DOHH2 (cell line): ENCODE measurements around the gene CUTA.

Experiments
- H3F3A ChIP-seq: fragments of 200-600 bp; sonication (generic), shearing (Covaris generic); 2 replicates; pipeline ENCODE4 v1.6.0; 2016; ENCODE audit warnings: antibody characterized with exemption, mild to moderate bottlenecking; ENCODE audit not compliant: control insufficient read depth, insufficient read depth
- H3K27ac ChIP-seq: fragments of 200-600 bp; sonication (generic); 2 replicates; pipeline ENCODE4 v1.5.1; 2014; ENCODE audit warnings: low read depth, mild to moderate bottlenecking, low read length, moderate library complexity
- H3K27me3 ChIP-seq: fragments of 200-600 bp; sonication (generic); 2 replicates; pipeline ENCODE4 v1.6.1; 2014; ENCODE audit warnings: mild to moderate bottlenecking, low read length, mixed read lengths; ENCODE audit not compliant: control insufficient read depth
- H3K36me3 ChIP-seq: fragments of 200-600 bp; sonication (generic); 2 replicates; pipeline ENCODE4 v1.6.1; 2014; ENCODE audit warnings: mild to moderate bottlenecking, low read length, moderate library complexity, mixed read lengths; ENCODE audit not compliant: control insufficient read depth
- H3K4me1 ChIP-seq: fragments of 200-600 bp; sonication (generic); 2 replicates; pipeline ENCODE4 v1.6.1; 2014; ENCODE audit warnings: mild to moderate bottlenecking, low read length, mixed read lengths; ENCODE audit not compliant: control insufficient read depth
- H3K4me2 ChIP-seq: fragments of 200-600 bp; sonication (generic); 2 replicates; pipeline ENCODE4 v1.6.0; 2014; ENCODE audit warnings: mild to moderate bottlenecking, low read length, moderate library complexity
- H3K4me3 ChIP-seq: fragments of 200-600 bp; sonication (generic); 2 replicates; pipeline ENCODE4 v1.5.1; 2014; ENCODE audit warnings: mild to moderate bottlenecking, low read length, mixed read lengths
- H3K79me2 ChIP-seq: fragments of 200-600 bp; sonication (generic); 2 replicates; pipeline ENCODE4 v1.6.1; 2014; ENCODE audit warnings: mild to moderate bottlenecking, low read length, mixed read lengths; ENCODE audit not compliant: control insufficient read depth
- H3K9me2 ChIP-seq: fragments of 200-600 bp; sonication (generic); replicated peaks from 2 replicates; pipeline ENCODE4 v1.6.1; 2014; ENCODE audit warnings: mild to moderate bottlenecking, low read length, mixed read lengths; ENCODE audit not compliant: control insufficient read depth
- H3K9me3 ChIP-seq: fragments of 200-600 bp; sonication (generic); 2 replicates; pipeline ENCODE4 v1.6.1; 2014; ENCODE audit warnings: antibody characterized with exemption, low read length, mixed read lengths; ENCODE audit not compliant: control insufficient read depth, insufficient read depth
- H4K20me1 ChIP-seq: fragments of 200-600 bp; sonication (generic); 2 replicates; pipeline ENCODE4 v1.6.0; 2014; ENCODE audit warnings: low read depth, mild to moderate bottlenecking, antibody characterized with exemption, low read length, moderate library complexity; ENCODE audit not compliant: control insufficient read depth, insufficient read depth
- EZH2phosphoT487 ChIP-seq: fragments of 200-600 bp; sonication (generic); IDR thresholded peaks from 2 replicates; pipeline ENCODE4 v1.6.1; 2017; ENCODE audit warnings: borderline replicate concordance, mild to moderate bottlenecking, antibody characterized with exemption, low read length, moderate library complexity, mixed read lengths
- TF ChIP-seq, protein P1 (sequence below): fragments of 200-600 bp; sonication (generic); IDR thresholded peaks from one replicate; pipeline ENCODE4 v1.5.1; 2014; ENCODE audit warnings: antibody characterized with exemption, mild to moderate bottlenecking, low read depth, low read length; ENCODE audit not compliant: poor library complexity, severe bottlenecking

CUTA gene

DNA sequence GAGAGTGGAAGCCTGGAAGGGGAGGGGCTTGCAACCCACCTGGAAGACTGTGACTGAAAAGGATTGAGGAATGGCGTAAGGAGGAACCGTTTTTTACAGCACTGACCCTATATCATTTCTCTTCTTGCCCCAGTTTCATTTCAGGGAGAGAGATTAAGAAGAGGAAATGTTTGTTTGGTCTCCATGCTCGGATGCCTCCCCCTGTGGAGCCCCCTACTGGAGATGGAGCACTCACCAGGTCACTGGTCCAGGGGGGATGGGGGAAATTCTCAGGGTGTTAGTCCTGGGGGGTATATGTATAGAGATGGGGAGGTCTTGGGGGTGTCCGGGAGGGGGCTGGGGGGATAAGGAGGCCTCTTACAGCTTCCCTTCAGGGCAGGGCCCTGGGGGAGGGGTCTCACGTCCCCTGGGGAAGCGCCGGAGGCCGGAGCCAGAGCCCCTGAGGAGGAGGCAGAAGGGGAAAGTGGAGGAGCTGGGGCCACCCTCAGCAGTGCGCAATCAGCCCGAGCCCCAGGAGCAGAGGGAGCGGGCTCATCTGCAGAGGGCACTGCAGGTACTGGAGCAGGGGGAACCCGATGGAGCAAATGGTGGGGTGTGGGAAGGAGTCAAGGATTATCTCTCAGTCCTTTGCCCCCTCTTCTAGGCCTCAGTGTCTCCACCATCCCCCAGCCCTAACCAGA is 3.2 kb downstream of the CUTA start:
- Histone ChIP-seq H3K79me2 (peaks cover 34% of the 10 kb centered on the region), H3K4me3 (peak overlapping the region; percentile 87), H3K27ac (peak overlapping the region; percentile 64), H3F3A (peaks cover 15% of the 10 kb centered on the region), H3K9me2 (no peaks in the 10 kb centered on the region), H3K27me3 (no peaks in the 10 kb centered on the region), H3K9me3 (no peaks in the 10 kb centered on the region), H3K36me3 (peaks cover 43% of the 10 kb centered on the region), H3K4me1 (peaks cover 60% of the 10 kb centered on the region), H3K4me2 (peak overlapping the region; percentile 96), H4K20me1 (no peaks in the 10 kb centered on the region; the same call in 1 of the 2 replicates)
- TF ChIP-seq, protein P1, sequence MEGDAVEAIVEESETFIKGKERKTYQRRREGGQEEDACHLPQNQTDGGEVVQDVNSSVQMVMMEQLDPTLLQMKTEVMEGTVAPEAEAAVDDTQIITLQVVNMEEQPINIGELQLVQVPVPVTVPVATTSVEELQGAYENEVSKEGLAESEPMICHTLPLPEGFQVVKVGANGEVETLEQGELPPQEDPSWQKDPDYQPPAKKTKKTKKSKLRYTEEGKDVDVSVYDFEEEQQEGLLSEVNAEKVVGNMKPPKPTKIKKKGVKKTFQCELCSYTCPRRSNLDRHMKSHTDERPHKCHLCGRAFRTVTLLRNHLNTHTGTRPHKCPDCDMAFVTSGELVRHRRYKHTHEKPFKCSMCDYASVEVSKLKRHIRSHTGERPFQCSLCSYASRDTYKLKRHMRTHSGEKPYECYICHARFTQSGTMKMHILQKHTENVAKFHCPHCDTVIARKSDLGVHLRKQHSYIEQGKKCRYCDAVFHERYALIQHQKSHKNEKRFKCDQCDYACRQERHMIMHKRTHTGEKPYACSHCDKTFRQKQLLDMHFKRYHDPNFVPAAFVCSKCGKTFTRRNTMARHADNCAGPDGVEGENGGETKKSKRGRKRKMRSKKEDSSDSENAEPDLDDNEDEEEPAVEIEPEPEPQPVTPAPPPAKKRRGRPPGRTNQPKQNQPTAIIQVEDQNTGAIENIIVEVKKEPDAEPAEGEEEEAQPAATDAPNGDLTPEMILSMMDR, result peak; percentile 88
- TF ChIP-seq EZH2phosphoT487, result no peak

GRCh38 chr6:33413241-33414120 is 4.4 kb downstream of the CUTA start:
- no peak overlapping the region for H3K4me2 ChIP-seq
- H3K27me3 ChIP-seq, result no peaks in the 10 kb centered on the region
- peaks cover 54% of the 10 kb centered on the region for H3K4me1 ChIP-seq
- peaks cover 45% of the 10 kb centered on the region for H3K36me3 ChIP-seq
- no peak overlapping the region; the same call in 1 of the 2 replicates for H3K27ac ChIP-seq
- TF ChIP-seq, protein P1, result no peak
- no peak for TF ChIP-seq EZH2phosphoT487
- no peaks in the 10 kb centered on the region for H3K9me2 ChIP-seq
- H3K9me3 ChIP-seq, result no peaks in the 10 kb centered on the region
- no peak overlapping the region for H3K4me3 ChIP-seq
- no peaks in the 10 kb centered on the region; the same call in 1 of the 2 replicates for H4K20me1 ChIP-seq
- H3K79me2 ChIP-seq, result peaks cover 34% of the 10 kb centered on the region
- peaks cover 26% of the 10 kb centered on the region for H3F3A ChIP-seq

- no peak for TF ChIP-seq EZH2phosphoT487
- TF ChIP-seq, protein P1, result no peak
- H3K27me3 ChIP-seq, result no peaks in the 10 kb centered on the region
- no peak overlapping the region for H3K27ac ChIP-seq
- peaks cover 30% of the 10 kb centered on the region for H3K79me2 ChIP-seq
- H3K36me3 ChIP-seq, result peaks cover 55% of the 10 kb centered on the region
- no peaks in the 10 kb centered on the region for H3K9me2 ChIP-seq
- no peaks in the 10 kb centered on the region for H3K9me3 ChIP-seq
- no peak overlapping the region for H3K4me2 ChIP-seq
- H3K4me1 ChIP-seq, result peaks cover 52% of the 10 kb centered on the region
- H3F3A ChIP-seq, result peaks cover 37% of the 10 kb centered on the region
- no peaks in the 10 kb centered on the region; the same call in 1 of the 2 replicates for H4K20me1 ChIP-seq
- no peak overlapping the region for H3K4me3 ChIP-seq
Measured at GRCh38 chr6:33412140-33413009, 5.5 kb downstream of the CUTA start.
